Ascending aorta (tissue), 2 donors: ENCODE data around the gene UNC13C. TPM values are rescaled to one million over a fixed set of nuclear protein-coding genes. Genes with fewer than 3 reads are reported as not detected.
A peak's percentile ranks its signal among the peaks of the same experiment; 100 is the strongest.

Experiments
- DNase-seq, 2 donors: peaks; one replicate each; pipeline ENCODE4 v3.0.0-alpha.2; 2019; ENCODE audit warnings: low spot score in 2 of 2
- H3K27ac ChIP-seq, 2 donors: fragments of 200-600 bp; sonication (generic); one replicate each; pipeline ENCODE4 v1.5.1; 2016 to 2017; ENCODE audit warnings: mild to moderate bottlenecking in 1 of 2
- H3K27me3 ChIP-seq: fragments of 200-600 bp; sonication (generic); one replicate; pipeline ENCODE4 v1.5.1; 2017
- H3K36me3 ChIP-seq, 2 donors: fragments of 200-600 bp; sonication (generic); one replicate each; pipeline ENCODE4 v1.5.1; 2016
- H3K4me1 ChIP-seq, 2 donors: fragments of 200-600 bp; sonication (generic); one replicate each; pipeline ENCODE4 v1.5.1; 2016 to 2017; ENCODE audit warnings: mild to moderate bottlenecking in 1 of 2
- H3K4me3 ChIP-seq, 2 donors: fragments of 200-600 bp; sonication (generic); one replicate each; pipeline ENCODE4 v1.5.1; 2016 to 2017; ENCODE audit warnings: mild to moderate bottlenecking in 1 of 2
- H3K9me3 ChIP-seq, 2 donors: fragments of 200-600 bp; sonication (generic); one replicate each; pipeline ENCODE4 v1.5.1; 2016
- intact Hi-C: fragments of 100-400 bp; cut with DNase I; formaldehyde crosslinking; loops from one replicate; pipeline ENCODE4 v1.15.1; 2023
- total RNA-seq: library from RNA; depleted of rRNA; stranded (reverse); fragments of >200 nt; gene quantifications from one replicate; pipeline ENCODE4 v1.1.0, GENCODE V29; 2016
- TF ChIP-seq, protein P1 (sequence below), 3 experiments: fragments of 200-600 bp in 2 of 3; fragments of 450-650 bp in 1 of 3; sonication (generic) in 2 of 3; IDR thresholded peaks; one replicate each; pipeline ENCODE4 v1.5.1; 2016 to 2019; ENCODE audit warnings: antibody characterized with exemption in 3 of 3, mild to moderate bottlenecking in 1 of 3, moderate library complexity in 1 of 3

UNC13C gene
- total RNA-seq, 1 donor from 2014 or later = 2.0 TPM

DNA sequence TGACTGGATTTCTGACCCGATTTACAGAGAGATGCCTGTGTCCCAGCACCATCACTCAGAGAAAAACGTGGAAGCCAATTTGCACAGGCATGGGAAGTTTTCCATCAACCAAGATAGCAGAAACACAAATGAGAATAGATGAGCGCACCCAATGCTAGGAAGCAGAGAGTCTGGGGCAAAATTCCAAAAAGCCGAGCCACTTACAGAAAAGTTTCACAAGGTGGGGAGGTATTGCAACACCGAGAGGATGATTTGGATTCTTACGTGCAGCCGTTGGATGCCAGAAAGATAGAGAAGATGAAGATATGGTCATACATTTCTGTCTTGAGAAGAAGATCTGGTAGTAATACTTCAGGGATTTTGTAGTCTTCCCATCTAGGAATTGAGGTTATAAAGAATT is 57.4 kb downstream of the UNC13C start:
- no peaks in the 10 kb centered on the region for H3K4me1 ChIP-seq
- no peaks in the 10 kb centered on the region for H3K36me3 ChIP-seq
- no peak overlapping the region for H3K27ac ChIP-seq
- intact Hi-C loops = no loop called here
- TF ChIP-seq, protein P1, sequence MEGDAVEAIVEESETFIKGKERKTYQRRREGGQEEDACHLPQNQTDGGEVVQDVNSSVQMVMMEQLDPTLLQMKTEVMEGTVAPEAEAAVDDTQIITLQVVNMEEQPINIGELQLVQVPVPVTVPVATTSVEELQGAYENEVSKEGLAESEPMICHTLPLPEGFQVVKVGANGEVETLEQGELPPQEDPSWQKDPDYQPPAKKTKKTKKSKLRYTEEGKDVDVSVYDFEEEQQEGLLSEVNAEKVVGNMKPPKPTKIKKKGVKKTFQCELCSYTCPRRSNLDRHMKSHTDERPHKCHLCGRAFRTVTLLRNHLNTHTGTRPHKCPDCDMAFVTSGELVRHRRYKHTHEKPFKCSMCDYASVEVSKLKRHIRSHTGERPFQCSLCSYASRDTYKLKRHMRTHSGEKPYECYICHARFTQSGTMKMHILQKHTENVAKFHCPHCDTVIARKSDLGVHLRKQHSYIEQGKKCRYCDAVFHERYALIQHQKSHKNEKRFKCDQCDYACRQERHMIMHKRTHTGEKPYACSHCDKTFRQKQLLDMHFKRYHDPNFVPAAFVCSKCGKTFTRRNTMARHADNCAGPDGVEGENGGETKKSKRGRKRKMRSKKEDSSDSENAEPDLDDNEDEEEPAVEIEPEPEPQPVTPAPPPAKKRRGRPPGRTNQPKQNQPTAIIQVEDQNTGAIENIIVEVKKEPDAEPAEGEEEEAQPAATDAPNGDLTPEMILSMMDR (IDR thresholded peaks at IDR 0.05) = no peak
- no peak for DNase-seq
- H3K9me3 ChIP-seq = no peaks in the 10 kb centered on the region
- H3K4me3 ChIP-seq = no peak overlapping the region
- H3K27me3 ChIP-seq = no peaks in the 10 kb centered on the region

DNA sequence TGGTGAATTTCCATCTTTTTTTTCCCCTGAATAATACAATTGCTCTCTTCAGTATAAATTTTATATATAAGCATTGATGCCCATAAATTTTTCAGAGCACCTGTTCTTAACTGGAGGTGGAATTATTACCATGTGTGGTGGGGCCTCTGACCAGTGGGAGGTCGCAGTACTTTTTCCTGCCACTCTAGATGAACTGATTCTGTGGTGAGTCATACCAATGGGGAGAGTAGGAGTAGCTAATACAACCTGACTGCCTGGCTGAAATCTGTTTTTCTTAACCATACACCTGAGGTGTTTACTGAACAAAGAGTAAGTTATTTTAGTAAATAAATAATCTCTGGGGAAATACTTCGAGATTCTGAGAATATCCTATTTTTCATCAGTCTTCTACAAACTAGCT is 67.2 kb downstream of the UNC13C start:
- TF ChIP-seq, protein P1 (IDR thresholded peaks at IDR 0.05) = no peak
- H3K36me3 ChIP-seq = no peaks in the 10 kb centered on the region
- no peaks in the 10 kb centered on the region for H3K9me3 ChIP-seq
- intact Hi-C loops = no loop called here
- no peaks in the 10 kb centered on the region for H3K4me1 ChIP-seq
- no peak overlapping the region for H3K27ac ChIP-seq
- H3K4me3 ChIP-seq = no peak overlapping the region
- no peak for DNase-seq
- H3K27me3 ChIP-seq = no peaks in the 10 kb centered on the region

DNA sequence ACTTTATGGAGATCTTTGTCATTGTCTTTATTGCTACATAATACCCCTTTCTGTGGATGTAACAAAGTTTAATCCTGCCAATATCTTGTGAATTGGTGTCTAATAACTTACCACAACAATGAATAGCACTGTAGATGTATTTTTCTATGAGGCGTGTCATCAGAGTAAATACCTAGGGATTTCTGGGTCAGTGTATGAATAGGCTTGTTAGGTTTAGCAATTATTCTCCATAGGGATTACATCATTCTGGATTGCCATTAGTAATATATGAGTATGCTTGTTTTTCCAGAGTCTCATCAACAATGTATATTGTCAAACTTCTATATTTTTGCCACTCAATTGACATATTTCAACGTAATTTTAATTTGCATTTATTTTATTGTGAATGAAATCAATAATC is 67.9 kb downstream of the UNC13C start:
- intact Hi-C loops = no loop called here
- no peaks in the 10 kb centered on the region for H3K36me3 ChIP-seq
- no peak overlapping the region for H3K4me3 ChIP-seq
- TF ChIP-seq, protein P1 (IDR thresholded peaks at IDR 0.05) = no peak
- H3K27ac ChIP-seq = no peak overlapping the region
- H3K27me3 ChIP-seq = no peaks in the 10 kb centered on the region
- DNase-seq = no peak
- no peaks in the 10 kb centered on the region for H3K4me1 ChIP-seq
- H3K9me3 ChIP-seq = no peaks in the 10 kb centered on the region

DNA sequence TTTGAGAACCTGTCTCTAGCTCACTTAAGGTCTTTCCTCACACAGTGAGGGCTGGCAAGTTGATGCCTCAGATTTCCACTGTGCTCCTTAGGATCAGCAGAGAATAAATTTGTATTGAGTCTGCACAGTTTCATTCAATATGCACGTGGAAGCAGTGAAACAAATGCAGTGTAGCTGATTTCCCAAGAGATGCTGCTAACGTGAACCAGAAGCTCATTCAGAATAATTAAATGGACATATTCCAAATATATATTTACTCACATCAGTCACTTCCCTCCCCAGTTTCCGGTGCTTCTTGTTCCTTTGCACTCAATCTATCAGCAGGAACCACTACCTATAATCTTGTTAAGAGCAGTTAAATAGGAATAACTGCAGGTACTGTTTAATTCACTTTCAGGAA is 86.1 kb downstream of the UNC13C start:
- TF ChIP-seq, protein P1 (IDR thresholded peaks at IDR 0.05) = no peak
- no peak for DNase-seq
- no peaks in the 10 kb centered on the region for H3K27me3 ChIP-seq
- H3K36me3 ChIP-seq = no peaks in the 10 kb centered on the region
- H3K27ac ChIP-seq = no peak overlapping the region
- intact Hi-C loops = no loop called here
- H3K9me3 ChIP-seq = peaks cover 0 to 3% of the 10 kb centered on the region in 2 donors
- H3K4me3 ChIP-seq = no peak overlapping the region
- no peaks in the 10 kb centered on the region for H3K4me1 ChIP-seq

DNA sequence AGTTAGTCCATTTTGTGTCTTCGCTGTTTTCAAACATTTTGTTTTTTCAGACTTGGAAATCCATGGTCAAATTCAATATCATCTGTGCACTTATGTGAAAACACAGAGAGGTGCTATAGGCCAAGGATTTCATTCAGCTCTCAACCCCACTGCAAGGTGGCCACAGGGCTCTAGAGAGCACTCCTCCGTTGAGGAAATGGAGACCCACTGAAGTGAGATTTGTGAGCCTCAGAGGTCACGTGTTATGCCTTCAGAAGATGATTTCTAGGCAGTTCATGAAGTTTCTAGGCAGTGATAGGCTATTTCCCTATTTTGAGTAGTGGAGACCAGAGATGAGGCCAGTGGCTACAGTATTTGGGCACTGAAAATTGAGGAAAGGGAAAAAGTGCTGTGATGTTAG is 88.2 kb downstream of the UNC13C start:
- TF ChIP-seq, protein P1 (IDR thresholded peaks at IDR 0.05) = no peak
- Histone ChIP-seq H3K27me3 (no peaks in the 10 kb centered on the region), H3K27ac (no peak overlapping the region), H3K4me3 (no peak overlapping the region), H3K4me1 (peaks cover 0 to 4% of the 10 kb centered on the region in 2 donors), H3K36me3 (no peaks in the 10 kb centered on the region), H3K9me3 (no peaks in the 10 kb centered on the region)
- intact Hi-C loops = no loop called here
- no peak for DNase-seq

DNA sequence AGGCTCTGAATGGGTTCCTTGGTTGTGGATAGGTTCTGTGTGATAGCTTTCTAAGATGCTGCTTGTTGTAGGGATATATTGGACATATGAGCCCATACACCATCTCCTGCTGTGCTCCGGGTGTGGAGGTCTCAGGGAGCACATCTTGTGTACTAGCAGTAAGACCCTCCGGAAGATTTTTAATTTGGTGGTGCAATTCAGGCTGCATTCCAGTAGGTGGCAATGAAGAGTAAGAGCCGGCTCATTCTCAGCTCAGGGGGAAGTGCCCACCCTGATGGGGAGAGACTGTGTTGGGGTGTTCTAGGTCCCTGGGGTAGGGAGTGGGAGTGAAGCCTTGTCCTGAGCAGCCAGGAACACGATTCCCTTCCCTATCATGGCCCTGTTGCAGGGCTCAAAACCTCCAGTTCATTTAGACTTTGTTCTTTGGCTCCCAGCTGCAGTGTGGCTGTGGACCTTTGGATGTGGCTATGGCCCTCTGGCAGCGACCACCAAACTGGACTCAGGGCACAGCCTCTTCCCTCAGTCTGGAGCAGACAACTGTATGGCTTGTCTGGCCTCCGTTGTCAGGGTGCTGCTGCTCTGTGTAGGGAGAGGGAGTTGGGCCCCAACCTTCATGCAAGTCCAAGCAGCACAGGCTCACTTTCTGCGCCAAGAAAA is 104.7 kb downstream of the UNC13C start:
- Histone ChIP-seq H3K4me3 (no peak overlapping the region), H3K9me3 (no peaks in the 10 kb centered on the region), H3K36me3 (no peaks in the 10 kb centered on the region), H3K4me1 (no peaks in the 10 kb centered on the region), H3K27me3 (no peaks in the 10 kb centered on the region), H3K27ac (no peak overlapping the region)
- intact Hi-C loops = no loop called here
- DNase-seq = no peak
- TF ChIP-seq, protein P1 (IDR thresholded peaks at IDR 0.05) = peak; percentile 23 to 70 (median 57)
